K562 (cell line): ENCODE measurements around the gene TMEM11. TPM values are rescaled to one million over a fixed set of nuclear protein-coding genes. Genes with fewer than 3 reads are reported as not detected.

ENCODE experiments used
- ATF4 ChIP-seq: fragments of 450-650 bp; formaldehyde crosslinking; IDR thresholded peaks from 2 replicates; pipeline ENCODE4 v1.4.0; 2022; ENCODE audit warnings: mild to moderate bottlenecking, moderate library complexity
- E2F8 ChIP-seq: fragments of 450-650 bp; IDR thresholded peaks from 2 replicates; pipeline ENCODE4 v1.7.1; 2018; ENCODE audit warnings: mild to moderate bottlenecking, low read depth; ENCODE audit not compliant: partially characterized antibody
- GMEB1 ChIP-seq: fragments of 250-450 bp; sonication (Bioruptor Pico); IDR thresholded peaks from 2 replicates; pipeline ENCODE4 v1.4.0; 2020; ENCODE audit warnings: mild to moderate bottlenecking
- HNRNPH1 ChIP-seq: fragments of 200-400 bp; formaldehyde crosslinking; optimal IDR thresholded peaks from 2 replicates; pipeline ENCODE3; 2017; ENCODE audit warnings: low read depth, mild to moderate bottlenecking, low read length, moderate library complexity
- HNRNPK ChIP-seq: fragments of 200-400 bp; formaldehyde crosslinking; IDR thresholded peaks from one replicate; pipeline ENCODE4 v1.6.1; 2018; ENCODE audit warnings: mild to moderate bottlenecking, low read depth, low read length; ENCODE audit not compliant: poor library complexity, severe bottlenecking
- IRF9 ChIP-seq: fragments of 450-650 bp; IDR thresholded peaks from 2 replicates; pipeline ENCODE4 v1.6.1; 2016; ENCODE audit warnings: missing biosample characterization, missing genetic modification characterization
- KLF6 ChIP-seq: fragments of 250-450 bp; sonication (Bioruptor Pico); IDR thresholded peaks from 2 replicates; pipeline ENCODE4 v1.4.0; 2020; ENCODE audit warnings: mild to moderate bottlenecking, moderate library complexity, borderline replicate concordance
- MAFG ChIP-seq: fragments of 450-650 bp; conservative IDR thresholded peaks from 2 replicates; pipeline ENCODE4 v1.6.1; 2016; ENCODE audit warnings: missing genetic modification characterization, missing compliant biosample characterization
- MCM2 ChIP-seq: fragments of 450-650 bp; IDR thresholded peaks from 2 replicates; pipeline ENCODE4 v1.6.1; 2017; ENCODE audit warnings: low read depth, mild to moderate bottlenecking
- MIER1 ChIP-seq: fragments of 450-650 bp; IDR thresholded peaks from 2 replicates; pipeline ENCODE4 v1.6.1; 2016; ENCODE audit warnings: antibody characterized with exemption, mild to moderate bottlenecking, low read depth
- MYC ChIP-seq, 2 experiments: fragments of 250-450 bp in 1 of 2; sonication (Bioruptor Pico) in 1 of 2; IDR thresholded peaks; 2 replicates each; pipeline versions ENCODE4 v1.5.1 to v1.6.1; 2012 to 2021; ENCODE audit warnings: low read depth in 2 of 2, borderline replicate concordance in 1 of 2, improper control_type of control experiment in 1 of 2, low read length in 1 of 2, mild to moderate bottlenecking in 1 of 2, moderate library complexity in 1 of 2
- NFIC ChIP-seq: fragments of 450-650 bp; IDR thresholded peaks from 2 replicates; pipeline ENCODE4 v1.6.1; 2017; ENCODE audit warnings: mild to moderate bottlenecking, inconsistent platforms
- PHF8 ChIP-seq: fragments of 200-600 bp; sonication (generic); IDR thresholded peaks from 2 replicates; pipeline ENCODE4 v1.6.1; 2012; ENCODE audit warnings: mixed run types, mild to moderate bottlenecking, inconsistent platforms, low read length, moderate library complexity, borderline replicate concordance
- TARDBP ChIP-seq: fragments of 450-650 bp; IDR thresholded peaks from 2 replicates; pipeline ENCODE4 v1.6.1; 2016
- ZBTB11 ChIP-seq, 3 experiments: fragments of 200-800 bp in 1 of 3; fragments of 250-450 bp in 1 of 3; fragments of 450-650 bp in 1 of 3; sonication (Bioruptor Pico) in 1 of 3; sonication (Bioruptor generic) in 1 of 3; formaldehyde crosslinking in 1 of 3; IDR thresholded peaks; 2 replicates each; pipeline versions ENCODE4 v1.6.1 to v1.8.0; 2016 to 2022; ENCODE audit warnings: mild to moderate bottlenecking in 2 of 3, missing genetic modification characterization in 2 of 3, missing compliant biosample characterization in 1 of 3, moderate library complexity in 1 of 3
- ZNF184 ChIP-seq: sonication (generic); formaldehyde crosslinking; IDR thresholded peaks from 2 replicates; pipeline ENCODE4 v1.5.0; 2020; ENCODE audit warnings: missing genetic modification reagents
- polyA plus RNA-seq, 8 experiments: library from polyadenylated mRNA; depleted of rRNA in 4 of 8; stranded (reverse) in 5 of 8; unstranded in 3 of 8; fragments of >200 nt; fragmentation: Nextera tagmentation in 2 of 8; fragmentation: Illumina TruSeq in 1 of 8; extraction: Ambion mirVana in 2 of 8; extraction: Trizol in 1 of 8; gene quantifications; 2 replicates each; pipeline versions ENCODE4 v1.2.1 to v1.2.3, GENCODE V29; 2011 to 2014; ENCODE audit warnings: inconsistent platforms in 1 of 8, missing spikeins in 1 of 8
- total RNA-seq, 7 experiments: library from RNA; depleted of rRNA in 6 of 7; stranded (reverse); fragments of >200 nt in 6 of 7; fragmentation: Illumina TruSeq in 2 of 7; extraction: Trizol in 2 of 7; gene quantifications; 2 replicates each; pipeline versions ENCODE4 v1.2.1 to v1.2.3, GENCODE V29; 2011 to 2021; ENCODE audit warnings: low replicate concordance in 1 of 7

The TMEM11 gene
- total and polyA plus RNA-seq, 9 of the 15 experiments (the other 6 are each of a cell fraction or from before 2014, with no cell fraction given), result 12.0 to 40.7 (median 30.0) TPM

- TF ChIP-seq ZBTB11 (CRISPR knock-in tag; IDR thresholded peaks at IDR 0.05) (peak in 1 of 3 experiments; percentile 84; a peak in 2 of 6 replicates), HNRNPH1 (no peak), PHF8 (peak; percentile 73; the same call in 1 of the 2 replicates), ATF4 (CRISPR knock-in tag) (peak; percentile 50; the same call in 1 of the 2 replicates), MAFG (no peak), MIER1 (no peak), E2F8 (peak; percentile 18), IRF9 (no peak), KLF6 (CRISPR knock-in tag) (peak; percentile 65; the same call in 1 of the 2 replicates), GMEB1 (peak; percentile 74), ZNF184 (CRISPR knock-in tag) (no peak), MYC (IDR thresholded peaks at IDR 0.05; ENCODE audit: low read depth, low read length) (no peak), MYC (CRISPR knock-in tag; IDR thresholded peaks at IDR 0.05; ENCODE audit: borderline replicate concordance, low read depth) (no peak), MCM2 (no peak), TARDBP (no peak), NFIC (peak; percentile 49), HNRNPK (no peak)
Observed at GRCh38 chr17:21214015-21214776, at the start of gene TMEM11 (continued).
